HUES6 (cell line): ENCODE results near the gene MTCH2.
A peak's percentile ranks its signal among the peaks of the same experiment; 100 is the strongest.

Experiments
- H3K27ac ChIP-seq: 2 replicates; pipeline ENCODE4 v1.7.0; 2013; ENCODE audit warnings: low read depth, mild to moderate bottlenecking, low read length, inconsistent platforms
- H3K27me3 ChIP-seq: 2 replicates; pipeline ENCODE4 v1.6.1; 2013; ENCODE audit warnings: low read length; ENCODE audit not compliant: control insufficient read depth, insufficient read depth
- H3K36me3 ChIP-seq: 2 replicates; pipeline ENCODE4 v1.6.1; 2013; ENCODE audit warnings: low read length; ENCODE audit not compliant: control insufficient read depth, insufficient read depth
- H3K4me1 ChIP-seq: 2 replicates; pipeline ENCODE4 v1.6.1; 2013; ENCODE audit warnings: low read length; ENCODE audit not compliant: control insufficient read depth, insufficient read depth
- H3K4me3 ChIP-seq: 2 replicates; pipeline ENCODE4 v1.5.1; 2013; ENCODE audit warnings: low read depth, low read length
- H3K9ac ChIP-seq: one replicate; pipeline ENCODE4 v1.6.1; 2013; ENCODE audit warnings: mild to moderate bottlenecking, low read length
- H3K9me3 ChIP-seq: 2 replicates; pipeline ENCODE4 v1.6.1; 2013; ENCODE audit warnings: low read depth, low read length; ENCODE audit not compliant: control insufficient read depth, insufficient read depth

The MTCH2 gene

DNA sequence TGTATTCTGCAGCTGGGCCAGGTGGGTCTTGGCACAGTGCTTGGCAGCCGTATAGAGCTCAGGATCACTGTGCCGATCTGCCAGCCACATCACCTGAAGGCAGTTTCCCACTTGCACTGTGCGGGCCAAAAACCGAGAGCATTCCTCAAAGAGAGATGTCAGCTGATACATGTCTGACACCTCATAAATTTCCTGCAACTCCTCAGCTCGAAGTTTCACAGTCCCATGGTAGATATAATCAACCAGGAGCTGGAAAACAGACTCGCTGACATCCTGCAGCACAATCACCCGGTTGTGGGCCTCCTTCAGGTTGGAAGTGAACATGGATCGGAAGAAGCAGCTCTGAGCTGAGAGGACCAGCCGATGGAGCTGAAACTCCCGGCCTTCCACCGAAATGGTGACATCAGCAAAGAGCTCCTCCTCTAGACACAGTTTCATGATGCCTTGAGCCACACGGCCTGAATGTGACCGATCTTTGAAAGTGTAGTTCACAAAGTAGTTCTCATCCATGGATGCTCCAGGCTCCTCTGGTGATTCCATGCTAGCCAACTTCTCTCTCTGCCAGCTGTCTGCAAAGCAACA is 64.8 kb downstream of the MTCH2 start:
- no peak overlapping the region for H3K27ac ChIP-seq
- no peak overlapping the region for H3K9ac ChIP-seq
- peaks cover 9% of the 10 kb centered on the region for H3K4me1 ChIP-seq
- H3K36me3 ChIP-seq, result peaks cover 64% of the 10 kb centered on the region
- no peaks in the 10 kb centered on the region for H3K27me3 ChIP-seq
- peak overlapping the region; percentile 99 for H3K4me3 ChIP-seq
- H3K9me3 ChIP-seq, result no peaks in the 10 kb centered on the region

DNA sequence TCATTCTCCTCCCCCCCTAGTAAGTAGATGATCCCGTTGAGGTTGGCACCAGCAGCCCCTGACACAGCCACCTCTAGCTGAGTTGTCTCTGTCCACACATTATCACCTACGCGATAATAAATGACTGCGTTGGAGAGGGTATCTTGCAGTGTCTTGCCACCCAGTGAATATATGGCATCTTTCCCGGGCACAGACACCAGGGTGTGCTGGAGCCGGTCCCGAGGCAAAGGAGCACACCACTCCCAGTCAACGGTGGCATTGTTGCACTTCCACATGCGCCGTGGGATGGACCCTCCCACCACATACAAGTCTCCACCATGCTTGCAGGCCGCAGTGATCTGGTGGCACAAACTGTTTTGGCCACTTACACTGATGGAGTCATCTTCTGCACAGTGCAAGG is 69.0 kb downstream of the MTCH2 start:
- no peak overlapping the region for H3K4me3 ChIP-seq
- no peak overlapping the region for H3K27ac ChIP-seq

DNA sequence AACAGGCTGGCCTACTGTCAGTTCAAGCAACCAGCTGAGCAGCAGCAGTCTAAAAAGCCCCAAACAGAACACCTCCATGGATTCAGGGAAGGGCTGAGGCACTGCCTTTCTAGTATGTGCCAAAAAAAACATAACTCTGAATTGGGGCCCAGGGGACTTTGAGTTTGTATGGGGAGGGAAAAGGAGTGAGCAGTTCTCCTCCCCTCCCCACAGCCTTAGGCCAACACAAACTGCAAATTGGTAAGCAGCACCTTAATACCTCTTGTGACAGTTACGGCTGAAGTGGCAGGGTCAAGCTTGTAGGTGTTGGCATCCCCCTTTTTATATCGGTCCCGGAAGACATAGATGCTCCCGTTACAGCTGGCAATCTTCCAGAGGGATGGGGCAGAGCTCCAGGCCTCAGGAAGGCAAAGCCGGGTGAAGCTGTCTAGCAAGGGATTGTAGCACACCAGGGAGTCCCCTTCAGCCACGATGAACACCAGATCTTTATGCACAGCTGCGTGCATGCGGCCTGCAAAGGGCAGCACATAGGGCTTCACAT is 69.6 kb downstream of the MTCH2 start:
- no peaks in the 10 kb centered on the region for H3K27me3 ChIP-seq
- peaks cover 76% of the 10 kb centered on the region for H3K36me3 ChIP-seq
- H3K4me1 ChIP-seq, result peaks cover 1% of the 10 kb centered on the region
- H3K27ac ChIP-seq, result no peak overlapping the region
- H3K9me3 ChIP-seq, result no peaks in the 10 kb centered on the region
- no peak overlapping the region for H3K9ac ChIP-seq
- H3K4me3 ChIP-seq, result no peak overlapping the region

More for the DNA sequence above, 69.0 kb downstream of the MTCH2 start:
- Histone ChIP-seq H3K9ac (no peak overlapping the region), H3K4me1 (peaks cover 4% of the 10 kb centered on the region), H3K36me3 (peaks cover 75% of the 10 kb centered on the region), H3K27me3 (no peaks in the 10 kb centered on the region), H3K9me3 (no peaks in the 10 kb centered on the region)

DNA sequence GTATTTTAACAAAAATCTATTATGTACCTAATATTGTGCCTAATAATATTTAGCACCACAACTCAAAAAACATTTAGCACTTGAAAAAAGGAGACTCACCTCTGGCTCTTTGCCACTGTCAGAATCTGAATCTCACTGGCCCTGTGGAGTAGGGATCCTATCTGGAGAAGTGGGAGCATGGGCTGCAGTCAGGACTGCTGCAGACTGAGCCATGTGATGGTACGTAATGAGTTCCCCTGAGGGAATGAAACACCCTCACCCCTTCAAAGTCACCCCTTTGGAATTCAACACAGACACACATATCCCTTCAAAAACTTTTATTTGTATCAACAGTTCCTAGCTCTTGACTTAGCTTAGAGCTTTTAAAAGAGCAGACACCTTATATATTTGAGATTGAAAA is 70.5 kb downstream of the MTCH2 start:
- H3K9me3 ChIP-seq, result no peaks in the 10 kb centered on the region
- H3K27ac ChIP-seq, result no peak overlapping the region
- H3K4me3 ChIP-seq, result no peak overlapping the region
- H3K27me3 ChIP-seq, result no peaks in the 10 kb centered on the region
- no peaks in the 10 kb centered on the region for H3K4me1 ChIP-seq
- H3K36me3 ChIP-seq, result peaks cover 72% of the 10 kb centered on the region
- no peak overlapping the region for H3K9ac ChIP-seq

DNA sequence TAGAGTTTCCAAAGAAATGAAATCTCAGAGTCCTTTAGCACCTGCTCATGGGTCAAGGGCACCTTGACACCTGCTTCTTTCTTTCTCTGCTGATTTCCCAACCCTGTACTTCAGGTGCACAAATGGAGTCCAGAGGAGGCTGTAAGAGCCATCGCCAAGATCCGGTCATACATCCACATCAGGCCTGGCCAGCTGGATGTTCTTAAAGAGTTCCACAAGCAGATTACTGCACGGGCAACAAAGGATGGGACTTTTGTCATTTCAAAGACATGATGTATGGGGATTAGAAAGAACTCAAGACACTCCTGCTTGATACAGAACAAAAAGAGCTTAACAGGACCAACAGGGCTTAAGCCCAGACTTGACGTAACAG is 71.0 kb downstream of the MTCH2 start:
- Histone ChIP-seq H3K9ac (no peak overlapping the region), H3K9me3 (no peaks in the 10 kb centered on the region), H3K4me3 (no peak overlapping the region), H3K4me1 (peaks cover 4% of the 10 kb centered on the region; the same call in 1 of the 2 replicates), H3K27ac (no peak overlapping the region), H3K36me3 (peaks cover 70% of the 10 kb centered on the region), H3K27me3 (no peaks in the 10 kb centered on the region)

DNA sequence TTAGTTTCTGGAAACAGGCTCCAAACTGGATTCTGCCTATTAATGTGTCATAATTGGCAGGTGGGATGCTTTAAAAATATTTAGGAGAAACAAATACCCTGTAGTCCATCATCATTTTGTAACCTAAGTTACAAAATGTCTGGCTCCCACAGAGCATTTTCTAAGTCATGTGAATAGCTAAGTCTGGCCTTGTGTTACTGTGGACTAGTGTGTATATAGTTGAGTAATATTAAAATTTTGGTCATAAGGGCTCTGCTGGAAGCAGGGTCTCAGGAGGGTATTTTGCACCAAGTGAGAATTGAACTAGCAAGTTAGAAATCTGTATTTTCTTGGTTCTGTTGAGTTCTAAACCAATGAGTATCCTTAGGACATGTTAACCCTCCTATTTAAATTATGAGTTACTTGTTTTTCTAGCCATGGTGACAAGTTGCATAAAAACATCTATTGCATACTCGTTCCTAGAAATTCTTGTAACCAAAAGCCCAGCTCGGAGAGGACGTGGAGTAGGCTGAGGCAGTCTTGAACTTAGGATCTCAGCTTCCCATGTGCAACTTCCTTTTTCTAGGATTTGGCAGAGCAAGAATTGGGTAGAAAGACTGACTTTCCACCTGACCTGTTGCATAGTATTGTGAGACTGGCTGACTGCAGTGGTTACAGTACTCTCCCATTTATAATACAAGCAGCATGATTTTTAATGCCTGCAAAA is 71.6 kb downstream of the MTCH2 start:
- Histone ChIP-seq H3K36me3 (peaks cover 69% of the 10 kb centered on the region), H3K27ac (no peak overlapping the region), H3K4me3 (no peak overlapping the region), H3K9me3 (no peaks in the 10 kb centered on the region), H3K27me3 (no peaks in the 10 kb centered on the region), H3K4me1 (peaks cover 5% of the 10 kb centered on the region; the same call in 1 of the 2 replicates), H3K9ac (no peak overlapping the region)

DNA sequence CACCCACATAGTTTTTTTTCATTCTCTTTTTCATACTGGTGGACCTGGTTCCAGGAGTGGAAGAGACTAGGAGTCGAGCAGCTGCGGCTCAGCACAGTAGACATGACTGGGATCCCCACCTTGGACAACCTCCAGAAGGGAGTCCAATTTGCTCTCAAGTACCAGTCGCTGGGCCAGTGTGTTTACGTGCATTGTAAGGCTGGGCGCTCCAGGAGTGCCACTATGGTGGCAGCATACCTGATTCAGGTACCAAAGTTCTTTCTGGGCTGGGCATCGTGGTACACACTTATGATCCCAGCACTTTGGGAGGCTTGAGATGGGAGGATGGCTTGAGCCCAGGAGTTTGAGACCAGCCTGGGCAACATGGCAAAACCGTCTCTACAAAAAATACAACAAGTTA is 72.7 kb downstream of the MTCH2 start:
- Histone ChIP-seq H3K4me3 (no peak overlapping the region), H3K36me3 (peaks cover 60% of the 10 kb centered on the region), H3K27ac (no peak overlapping the region), H3K4me1 (peaks cover 9% of the 10 kb centered on the region; the same call in 1 of the 2 replicates), H3K9me3 (no peaks in the 10 kb centered on the region), H3K27me3 (no peaks in the 10 kb centered on the region), H3K9ac (no peak overlapping the region)
